OCI-LY3 (cell line): Measurements from ENCODE around the gene VGLL3.

ENCODE experiments used
- EZH2phosphoT487 ChIP-seq: fragments of 200-600 bp; shearing (Covaris generic); IDR thresholded peaks from 2 replicates; pipeline ENCODE4 v1.6.1; 2018; ENCODE audit warnings: antibody characterized with exemption, mixed run types, low read depth
- TF ChIP-seq, protein P1 (sequence below): fragments of 200-600, 300-600 bp; sonication (generic); IDR thresholded peaks from 2 replicates; pipeline ENCODE4 v1.5.1; 2014; ENCODE audit warnings: antibody characterized with exemption, low read length, low read depth

DNA sequence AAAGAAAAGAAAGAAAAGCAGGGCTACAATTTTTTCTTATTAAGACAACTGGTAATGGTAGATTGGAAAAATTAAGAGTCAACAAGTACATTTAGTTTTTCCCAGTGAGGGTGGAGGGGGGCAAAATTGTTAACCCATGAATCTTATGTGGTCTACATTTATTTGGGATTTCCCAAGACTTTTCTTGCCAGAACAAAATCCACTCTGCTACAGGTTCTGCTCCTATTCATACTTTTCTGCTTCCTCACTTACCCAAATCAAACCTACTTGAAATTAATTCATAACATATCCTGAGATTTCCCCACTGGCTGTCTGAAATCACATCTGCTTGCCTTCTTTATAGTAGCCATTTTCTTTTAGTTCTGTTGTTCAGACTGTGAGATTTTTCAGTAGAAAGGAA is 41.1 kb downstream of the VGLL3 start:
- TF ChIP-seq, protein P1, sequence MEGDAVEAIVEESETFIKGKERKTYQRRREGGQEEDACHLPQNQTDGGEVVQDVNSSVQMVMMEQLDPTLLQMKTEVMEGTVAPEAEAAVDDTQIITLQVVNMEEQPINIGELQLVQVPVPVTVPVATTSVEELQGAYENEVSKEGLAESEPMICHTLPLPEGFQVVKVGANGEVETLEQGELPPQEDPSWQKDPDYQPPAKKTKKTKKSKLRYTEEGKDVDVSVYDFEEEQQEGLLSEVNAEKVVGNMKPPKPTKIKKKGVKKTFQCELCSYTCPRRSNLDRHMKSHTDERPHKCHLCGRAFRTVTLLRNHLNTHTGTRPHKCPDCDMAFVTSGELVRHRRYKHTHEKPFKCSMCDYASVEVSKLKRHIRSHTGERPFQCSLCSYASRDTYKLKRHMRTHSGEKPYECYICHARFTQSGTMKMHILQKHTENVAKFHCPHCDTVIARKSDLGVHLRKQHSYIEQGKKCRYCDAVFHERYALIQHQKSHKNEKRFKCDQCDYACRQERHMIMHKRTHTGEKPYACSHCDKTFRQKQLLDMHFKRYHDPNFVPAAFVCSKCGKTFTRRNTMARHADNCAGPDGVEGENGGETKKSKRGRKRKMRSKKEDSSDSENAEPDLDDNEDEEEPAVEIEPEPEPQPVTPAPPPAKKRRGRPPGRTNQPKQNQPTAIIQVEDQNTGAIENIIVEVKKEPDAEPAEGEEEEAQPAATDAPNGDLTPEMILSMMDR, result no peak
- no peak for TF ChIP-seq EZH2phosphoT487
